Stimulated activated CD4-positive, alpha-beta T cell treated with anti-CD3 and anti-CD28 coated beads, Interleukin-4, amount 100 ng/mL, for 1 hour (primary cell): ENCODE results near the gene ROBO2.
"Not testable (repeated sequence)": the region's sequence is repeated elsewhere in the genome, so short reads cannot be mapped to it uniquely, and the experiment has no call there.

Source experiments
- DNase-seq: peaks from one replicate; pipeline ENCODE4 v3.0.0-alpha.2; 2020

The ROBO2 gene

GRCh38 chr3:77345009-77345408, 305.1 kb downstream of the ROBO2 start:
- DNase-seq = no peak

GRCh38 chr3:77348244-77348855, 308.5 kb downstream of the ROBO2 start:
- DNase-seq = no peak

- DNase-seq = no peak
Observed at GRCh38 chr3:77354958-77355357, 315.1 kb downstream of the ROBO2 start.

GRCh38 chr3:77362936-77363335, 323.0 kb downstream of the ROBO2 start:
- no peak for DNase-seq

- DNase-seq = no peak
Observed at GRCh38 chr3:77365152-77365551, 325.3 kb downstream of the ROBO2 start.

- no peak for DNase-seq
Observed at GRCh38 chr3:77370413-77370812, 330.5 kb downstream of the ROBO2 start.

GRCh38 chr3:77372018-77372417, 332.1 kb downstream of the ROBO2 start:
- no peak for DNase-seq

- DNase-seq = no peak
Observed at GRCh38 chr3:77372634-77373346, 332.9 kb downstream of the ROBO2 start.

- no peak for DNase-seq
Observed at GRCh38 chr3:77373619-77374018, 333.7 kb downstream of the ROBO2 start.

- no peak for DNase-seq
Observed at GRCh38 chr3:77376511-77376910, 336.6 kb downstream of the ROBO2 start.

- no peak for DNase-seq
Observed at GRCh38 chr3:77377717-77378116, 337.8 kb downstream of the ROBO2 start.

- no peak for DNase-seq
Observed at GRCh38 chr3:77380136-77380535, 340.2 kb downstream of the ROBO2 start.

- DNase-seq = no peak
Observed at GRCh38 chr3:77381431-77381830, 341.5 kb downstream of the ROBO2 start.

GRCh38 chr3:77392181-77392580, 352.3 kb downstream of the ROBO2 start:
- DNase-seq = no peak

- no peak for DNase-seq
Observed at GRCh38 chr3:77394046-77394445, 354.1 kb downstream of the ROBO2 start.

- no peak for DNase-seq
Observed at GRCh38 chr3:77404871-77405270, 365.0 kb downstream of the ROBO2 start.

- no peak for DNase-seq
Observed at GRCh38 chr3:77407441-77407840, 367.5 kb downstream of the ROBO2 start.

GRCh38 chr3:77410334-77410733, 370.4 kb downstream of the ROBO2 start:
- not testable (repeated sequence) for DNase-seq

GRCh38 chr3:77411334-77411733, 371.4 kb downstream of the ROBO2 start:
- no peak for DNase-seq

- DNase-seq = no peak
Observed at GRCh38 chr3:77412021-77412438, 372.1 kb downstream of the ROBO2 start.

GRCh38 chr3:77412584-77412983, 372.7 kb downstream of the ROBO2 start:
- no peak for DNase-seq

- no peak for DNase-seq
Observed at GRCh38 chr3:77414881-77415280, 375.0 kb downstream of the ROBO2 start.

GRCh38 chr3:77420336-77420735, 380.4 kb downstream of the ROBO2 start:
- no peak for DNase-seq

GRCh38 chr3:77421916-77422315, 382.0 kb downstream of the ROBO2 start:
- no peak for DNase-seq

- no peak for DNase-seq
Observed at GRCh38 chr3:77426531-77426930, 386.6 kb downstream of the ROBO2 start.
